Gastroesophageal sphincter (tissue), 4 donors: ENCODE data around the gene C6orf47. TPM values are rescaled to one million over a fixed set of nuclear protein-coding genes. Genes with fewer than 3 reads are reported as not detected.
A peak's percentile ranks its signal among the peaks of the same experiment; 100 is the strongest.

ENCODE experiments used
- ATAC-seq: fragments of 150-250 bp; one replicate; pipeline ENCODE4 v1.9.1; 2016; ENCODE audit warnings: mild to moderate bottlenecking, moderate library complexity
- H3K27ac ChIP-seq, 4 donors: fragments of 200-600 bp; sonication (generic) in 3 of 4; 1 replicate in 3 of 4; 2 replicates in 1 of 4; pipeline ENCODE4 v1.5.1; 2016 to 2019
- H3K27me3 ChIP-seq: fragments of 200-600 bp; sonication (generic); one replicate; pipeline ENCODE4 v1.5.1; 2019
- H3K36me3 ChIP-seq, 2 donors: fragments of 200-600 bp; sonication (generic); one replicate each; pipeline ENCODE4 v1.5.1; 2019; ENCODE audit warnings: control low read depth in 1 of 2
- H3K4me1 ChIP-seq, 3 donors: fragments of 200-600 bp; sonication (generic); 1 replicate in 2 of 3; 2 replicates in 1 of 3; pipeline ENCODE4 v1.5.1; 2016 to 2019; ENCODE audit warnings: control low read depth in 2 of 3
- H3K4me3 ChIP-seq, 2 donors: fragments of 200-600 bp; sonication (generic); one replicate each; pipeline ENCODE4 v1.5.1; 2019; ENCODE audit warnings: mild to moderate bottlenecking in 1 of 2, moderate library complexity in 1 of 2
- H3K9me3 ChIP-seq, 3 donors: fragments of 200-600 bp; sonication (generic); one replicate each; pipeline ENCODE4 v1.5.1; 2017 to 2019; ENCODE audit warnings: control low read depth in 2 of 3
- CTCF ChIP-seq, 4 experiments: fragments of 200-600 bp in 2 of 4; fragments of 450-650 bp in 2 of 4; sonication (generic) in 1 of 4; IDR thresholded peaks; one replicate each; pipeline ENCODE4 v1.5.1; 2017 to 2019; ENCODE audit warnings: antibody characterized with exemption in 4 of 4, mild to moderate bottlenecking in 2 of 4, moderate library complexity in 2 of 4
- EP300 ChIP-seq: sonication (generic); formaldehyde crosslinking; IDR thresholded peaks from one replicate; pipeline ENCODE4 v1.6.1; 2017; ENCODE audit warnings: antibody characterized with exemption, mild to moderate bottlenecking
- POLR2A ChIP-seq, 2 donors: fragments of 450-650 bp; IDR thresholded peaks; one replicate each; pipeline ENCODE4 v1.6.1; 2017; ENCODE audit warnings: antibody characterized with exemption in 2 of 2, mild to moderate bottlenecking in 2 of 2, moderate library complexity in 1 of 2
- POLR2AphosphoS5 ChIP-seq: sonication (generic); formaldehyde crosslinking; IDR thresholded peaks from one replicate; pipeline ENCODE4 v1.6.1; 2017; ENCODE audit warnings: antibody characterized with exemption
- WGBS, 2 donors: methylation state at CpG; one replicate each; pipeline ENCODE4 v1.1.5; 2018; ENCODE audit warnings: low coverage in 1 of 2; 5-methylcytosine and 5-hydroxymethylcytosine counted together
- total RNA-seq, 4 donors: library from RNA; depleted of rRNA; stranded (reverse); fragments of >200 nt; gene quantifications; one replicate each; pipeline ENCODE4 v1.1.0, GENCODE V29; 2016

The C6orf47 gene
- total RNA-seq, 4 donors from 2014 or later = 30.0 to 40.0 (median 36.1) TPM

DNA sequence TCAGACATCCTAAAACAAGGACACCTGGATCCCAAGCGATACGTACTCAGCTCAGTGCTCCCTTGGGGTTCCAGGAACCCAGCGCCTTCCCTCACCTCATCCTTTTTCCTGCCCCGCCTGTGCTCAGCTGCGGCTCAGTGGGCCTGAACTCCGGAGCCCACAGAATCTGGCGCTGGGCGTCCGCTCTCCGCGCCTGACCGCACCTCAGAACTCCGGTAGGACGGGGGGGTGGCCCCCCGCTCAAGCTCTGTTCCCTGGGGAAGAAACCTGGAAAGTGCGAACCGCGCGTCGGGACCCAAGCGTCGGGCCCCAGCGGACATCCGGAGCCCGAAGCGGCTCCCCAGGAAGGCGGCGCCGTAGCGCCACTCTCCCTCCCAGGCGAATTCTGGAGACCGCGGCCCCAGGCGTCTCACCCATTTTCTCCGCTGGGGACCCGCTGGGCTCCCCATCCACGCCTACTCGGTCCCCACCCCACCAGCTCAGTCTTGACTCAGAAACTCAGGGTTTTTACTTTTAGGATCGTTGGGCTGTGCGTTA, 20.6 kb upstream of the C6orf47 start:
- Histone ChIP-seq H3K36me3 (peaks cover 0 to 9% of the 10 kb centered on the region in 2 donors), H3K9me3 (no peaks in the 10 kb centered on the region), H3K27ac (peak overlapping the region in 3 of 4 donors; percentile 16 to 86 (median 67)), H3K27me3 (no peaks in the 10 kb centered on the region), H3K4me3 (peak overlapping the region; percentile 46 to 50), H3K4me1 (peaks cover 0 to 35% (median 5%) of the 10 kb centered on the region in 3 donors)
- WGBS, 2 donors = 0 to 1% methylated on average over 6 to 17 of the region's 40 CpGs
- TF ChIP-seq POLR2AphosphoS5 (no peak), CTCF (IDR thresholded peaks at IDR 0.05) (peak in 3 of 4 experiments; percentile 28 to 42 (median 38))
- peak; percentile 52 for ATAC-seq

DNA sequence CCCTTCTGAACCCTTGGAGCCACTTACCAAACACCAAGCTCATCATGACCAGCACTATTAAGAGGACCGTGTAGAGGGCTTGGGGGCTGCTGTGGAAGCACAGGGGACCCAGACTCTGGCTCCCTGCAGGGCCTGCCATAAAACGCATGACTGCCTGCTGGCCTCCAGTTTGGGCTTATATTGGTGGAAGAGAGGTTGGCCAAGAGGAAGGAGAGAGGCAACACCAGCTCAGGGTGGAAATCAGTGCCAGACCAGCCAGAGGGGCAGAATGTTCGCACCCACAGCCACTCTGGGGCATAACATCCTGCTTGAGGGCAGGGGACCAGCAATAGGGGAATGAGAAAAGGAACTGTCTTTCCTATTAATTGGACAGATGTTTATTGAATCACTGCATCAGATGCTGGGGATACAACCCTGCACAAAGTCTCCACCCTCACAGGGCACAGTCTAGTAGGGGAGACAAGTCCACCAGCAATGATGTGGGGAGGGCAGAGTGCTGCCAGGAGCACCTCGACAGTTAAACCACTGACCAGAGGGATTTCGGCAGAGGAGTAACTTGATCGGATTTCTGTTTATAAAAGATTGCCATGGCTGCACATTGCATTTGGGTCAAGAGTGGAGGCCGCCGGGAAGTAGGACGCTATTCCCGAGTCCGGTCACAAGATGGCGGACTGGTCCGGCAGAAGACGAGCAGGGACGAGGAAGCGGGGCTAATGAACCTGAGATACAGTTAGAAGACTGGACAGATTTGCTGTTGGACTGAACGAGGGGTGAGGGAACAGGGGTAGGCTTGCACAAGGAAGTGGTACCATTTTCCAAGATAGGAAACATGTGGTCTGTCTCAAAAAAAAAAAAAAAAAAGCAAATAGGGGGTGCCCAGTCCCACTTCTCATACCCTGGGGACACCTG, 19.9 kb upstream of the C6orf47 start, which contains the start of gene LY6G5C:
LY6G5C (minus strand) TSS at position 842 of the 909 bp plus-strand sequence; CDS start at position 148, 694 bp downstream.
- no peaks in the 10 kb centered on the region for H3K27me3 ChIP-seq
- H3K4me1 ChIP-seq = peaks cover 0 to 35% (median 5%) of the 10 kb centered on the region in 3 donors
- H3K27ac ChIP-seq = peak within 1 kb of the TSS in 3 of 4 donors; percentile 58 to 86 (median 67)
- H3K36me3 ChIP-seq = peaks cover 0 to 2% of the 10 kb centered on the region in 2 donors
- no peaks in the 10 kb centered on the region for H3K9me3 ChIP-seq
- peak within 1 kb of the TSS; percentile 46 to 50 for H3K4me3 ChIP-seq
- TF ChIP-seq CTCF (IDR thresholded peaks at IDR 0.05) (peak in 3 of 4 experiments; percentile 66 to 85 (median 67)), POLR2AphosphoS5 (peak; percentile 44), EP300 (no peak)
- 5 to 15% methylated on average over 5 to 11 of the region's 17 CpGs for WGBS, 2 donors
- peak; percentile 88 for ATAC-seq

GRCh38 chr6:31677955-31678354, 17.4 kb upstream of the C6orf47 start:
- Histone ChIP-seq H3K4me3 (no peak overlapping the region), H3K36me3 (peaks cover 0 to 16% of the 10 kb centered on the region in 2 donors), H3K4me1 (peaks cover 0 to 25% (median 5%) of the 10 kb centered on the region in 3 donors), H3K27me3 (no peaks in the 10 kb centered on the region), H3K9me3 (no peaks in the 10 kb centered on the region), H3K27ac (no peak overlapping the region)
- TF ChIP-seq POLR2AphosphoS5 = no peak
- TF ChIP-seq POLR2A (IDR thresholded peaks at IDR 0.05) = no peak
- no peak for TF ChIP-seq EP300
- no peak for TF ChIP-seq CTCF (IDR thresholded peaks at IDR 0.05)
- WGBS, 2 donors = 74 to 81% methylated on average over 5 to 8 of the region's 8 CpGs
- ATAC-seq = no peak

GRCh38 chr6:31676904-31677303, 16.3 kb upstream of the C6orf47 start:
- Histone ChIP-seq H3K27ac (no peak overlapping the region), H3K9me3 (no peaks in the 10 kb centered on the region), H3K27me3 (no peaks in the 10 kb centered on the region), H3K4me3 (no peak overlapping the region), H3K36me3 (peaks cover 0 to 26% of the 10 kb centered on the region in 2 donors), H3K4me1 (peaks cover 0 to 20% (median 5%) of the 10 kb centered on the region in 3 donors)
- no peak for ATAC-seq
- 57% methylated on average over 6 of the region's 6 CpGs; no CpG with 5 or more reads in 1 of the 2 donors for WGBS, 2 donors
- TF ChIP-seq CTCF (IDR thresholded peaks at IDR 0.05) = no peak
- TF ChIP-seq EP300 = no peak
- TF ChIP-seq POLR2A (IDR thresholded peaks at IDR 0.05) = no peak
- TF ChIP-seq POLR2AphosphoS5 = no peak
